ENCODE measurements around the gene PCLAF.

DNA sequence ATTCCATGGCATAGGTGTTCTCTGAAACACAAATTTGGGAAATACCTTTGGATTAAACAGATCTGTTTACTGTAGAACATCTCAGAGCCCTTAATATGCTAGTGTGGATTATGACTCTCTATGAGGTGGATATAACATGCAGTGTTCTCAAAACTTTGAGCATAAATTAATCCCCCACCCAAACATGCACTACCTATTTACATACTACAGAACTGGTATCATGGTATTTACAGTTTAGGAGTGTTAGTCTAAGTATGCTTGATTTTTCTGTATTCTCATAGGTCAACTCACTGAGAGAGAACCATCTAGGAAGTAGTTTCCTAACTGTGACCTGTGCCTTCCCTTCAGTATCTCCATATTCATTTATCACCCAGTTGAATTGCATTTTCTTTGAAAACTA is 48.2 kb upstream of the PCLAF start:
- TF ChIP-seq, protein P1, sequence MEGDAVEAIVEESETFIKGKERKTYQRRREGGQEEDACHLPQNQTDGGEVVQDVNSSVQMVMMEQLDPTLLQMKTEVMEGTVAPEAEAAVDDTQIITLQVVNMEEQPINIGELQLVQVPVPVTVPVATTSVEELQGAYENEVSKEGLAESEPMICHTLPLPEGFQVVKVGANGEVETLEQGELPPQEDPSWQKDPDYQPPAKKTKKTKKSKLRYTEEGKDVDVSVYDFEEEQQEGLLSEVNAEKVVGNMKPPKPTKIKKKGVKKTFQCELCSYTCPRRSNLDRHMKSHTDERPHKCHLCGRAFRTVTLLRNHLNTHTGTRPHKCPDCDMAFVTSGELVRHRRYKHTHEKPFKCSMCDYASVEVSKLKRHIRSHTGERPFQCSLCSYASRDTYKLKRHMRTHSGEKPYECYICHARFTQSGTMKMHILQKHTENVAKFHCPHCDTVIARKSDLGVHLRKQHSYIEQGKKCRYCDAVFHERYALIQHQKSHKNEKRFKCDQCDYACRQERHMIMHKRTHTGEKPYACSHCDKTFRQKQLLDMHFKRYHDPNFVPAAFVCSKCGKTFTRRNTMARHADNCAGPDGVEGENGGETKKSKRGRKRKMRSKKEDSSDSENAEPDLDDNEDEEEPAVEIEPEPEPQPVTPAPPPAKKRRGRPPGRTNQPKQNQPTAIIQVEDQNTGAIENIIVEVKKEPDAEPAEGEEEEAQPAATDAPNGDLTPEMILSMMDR (IDR thresholded peaks at IDR 0.05): no peak
- no peak for TF ChIP-seq POLR2AphosphoS5 (IDR thresholded peaks at IDR 0.05)
- no peak for TF ChIP-seq POLR2A (IDR thresholded peaks at IDR 0.05)

Data from prostate gland (tissue), 2 donors.